SKM-1 (cell line): ENCODE data around the gene CSF2RB.

ENCODE experiments used
- DNase-seq: peaks from one replicate; lab custom pipeline; 2025; ENCODE audit not compliant: unreplicated experiment; lab: John Stamatoyannopoulos, UW

The CSF2RB gene

DNA sequence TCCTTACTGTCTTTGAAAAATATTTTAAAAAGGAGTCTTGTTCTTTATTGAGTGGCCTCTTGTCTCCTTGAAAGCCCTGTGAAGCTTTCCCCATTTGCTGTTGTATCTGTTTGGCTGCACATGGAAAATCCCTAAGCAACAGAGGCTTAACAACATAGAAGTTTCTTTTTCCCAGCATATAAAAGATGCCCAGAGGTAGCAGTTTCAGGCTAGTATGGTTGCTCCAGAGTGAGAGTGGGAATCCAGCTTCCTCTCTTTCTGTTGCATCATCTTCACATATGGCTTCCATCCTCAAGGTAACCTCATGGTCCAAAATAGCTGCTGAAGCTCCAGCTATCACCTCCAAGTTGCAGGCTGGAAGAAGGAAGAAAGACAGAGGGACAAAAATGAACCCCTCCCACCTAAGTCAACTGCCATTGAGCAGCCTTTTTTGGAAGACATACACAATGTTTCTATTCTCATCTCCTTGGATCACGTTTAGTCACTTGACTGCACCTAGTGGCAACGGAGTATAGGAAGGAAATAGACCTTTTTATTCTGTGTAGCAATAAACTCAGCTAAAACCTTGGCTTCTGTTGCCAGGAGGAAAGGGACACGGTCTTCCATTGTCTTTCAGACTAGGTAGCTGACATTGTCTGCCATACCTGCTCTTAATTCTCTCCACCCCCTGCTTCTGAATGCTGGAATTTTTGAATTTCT lies 5.3 kb downstream of the CSF2RB start:
- no peak for DNase-seq

GRCh38 chr22:36921309-36922104 lies 8.1 kb downstream of the CSF2RB start:
- peak; percentile 40 for DNase-seq

- DNase-seq: no peak
Measured at GRCh38 chr22:36922105-36922608, 8.7 kb downstream of the CSF2RB start.

GRCh38 chr22:36922711-36923110 lies 9.3 kb downstream of the CSF2RB start:
- DNase-seq: no peak

GRCh38 chr22:36923131-36923788 lies 9.8 kb downstream of the CSF2RB start:
- no peak for DNase-seq

DNA sequence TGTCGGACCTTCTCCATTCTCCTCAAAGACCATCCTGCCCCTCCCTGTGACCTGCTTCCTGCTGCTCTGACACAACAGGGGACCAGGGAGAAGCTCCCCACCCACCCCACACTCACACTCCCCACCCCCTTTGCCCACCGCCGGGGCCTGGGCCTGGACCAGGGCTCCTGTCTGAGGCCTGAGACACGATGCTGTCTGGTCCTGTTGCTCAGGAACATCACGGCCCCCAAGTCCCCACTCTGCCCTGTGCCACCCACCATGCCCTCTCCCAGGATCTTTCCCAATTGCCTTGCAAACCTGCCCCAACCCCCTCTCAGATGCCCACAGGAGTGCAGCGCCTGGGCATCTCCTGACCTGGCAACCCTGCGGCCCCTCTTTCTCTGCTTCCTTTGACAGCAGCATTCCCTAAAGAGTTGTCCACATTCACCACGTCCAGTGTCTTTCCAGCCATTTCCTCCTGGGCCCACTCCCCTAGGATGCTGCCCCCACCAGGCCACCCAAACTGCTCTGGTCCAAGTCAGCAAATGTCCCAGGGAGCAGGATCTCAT lies 10.8 kb downstream of the CSF2RB start:
- DNase-seq: no peak

DNA sequence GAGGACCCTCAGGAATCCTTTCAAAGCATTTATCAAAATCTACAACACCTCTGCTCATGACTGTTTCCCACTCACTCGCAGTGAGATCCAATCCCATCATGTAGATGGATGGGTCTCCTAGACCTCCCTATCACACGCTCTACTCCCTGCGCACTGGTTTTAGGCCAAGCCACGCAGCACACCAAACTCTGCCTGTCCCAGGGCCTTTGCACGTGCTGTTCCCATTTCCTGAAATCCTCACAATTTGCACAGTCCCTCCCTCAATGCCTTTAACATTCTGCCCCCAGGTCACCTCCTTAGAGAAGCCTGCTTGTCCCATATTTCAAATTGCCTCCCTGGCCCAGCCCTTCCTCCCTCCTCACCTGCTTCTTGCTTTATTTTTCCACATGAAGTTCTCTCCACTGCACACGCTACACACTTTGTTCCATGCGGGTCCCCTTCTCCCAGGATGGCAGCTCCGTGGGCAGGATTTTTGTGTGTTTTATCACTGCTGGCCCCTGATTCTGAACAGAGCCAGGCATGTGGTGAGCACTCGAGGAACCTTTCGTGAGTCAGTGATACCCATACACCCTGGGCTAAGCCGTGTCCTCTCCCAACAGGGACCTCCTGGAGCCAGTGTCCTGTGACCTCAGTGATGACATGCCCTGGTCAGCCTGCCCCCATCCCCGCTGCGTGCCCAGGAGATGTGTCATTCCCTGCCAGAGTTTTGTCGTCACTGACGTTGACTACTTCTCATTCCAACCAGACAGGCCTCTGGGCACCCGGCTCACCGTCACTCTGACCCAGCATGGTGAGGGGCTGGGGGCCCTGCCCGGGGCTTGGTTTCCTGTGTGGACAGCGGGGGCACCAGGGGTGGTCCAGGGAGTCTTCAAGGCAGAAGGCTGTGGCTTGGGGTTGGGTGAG lies 12.2 kb downstream of the CSF2RB start:
- DNase-seq: no peak

DNA sequence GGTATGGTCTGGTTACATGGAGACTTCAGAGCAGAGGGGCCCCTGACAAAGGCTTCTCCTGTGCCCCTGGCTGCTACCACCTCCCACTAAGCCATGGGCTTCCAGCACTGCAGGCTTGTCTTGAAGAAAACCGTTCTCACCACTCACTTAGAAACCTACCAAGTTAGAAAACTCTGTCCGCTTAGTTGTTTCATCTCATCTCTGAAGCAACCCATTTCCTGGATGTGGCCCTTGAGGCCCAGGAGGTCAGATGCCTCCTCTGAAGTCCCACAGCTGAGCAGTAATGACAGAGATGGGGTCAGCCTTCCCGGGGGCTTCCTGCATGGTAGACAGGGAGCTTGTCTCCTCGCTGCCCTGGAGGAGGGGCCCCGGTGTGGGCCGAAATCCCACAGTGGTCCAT lies 12.9 kb downstream of the CSF2RB start:
- no peak for DNase-seq

DNA sequence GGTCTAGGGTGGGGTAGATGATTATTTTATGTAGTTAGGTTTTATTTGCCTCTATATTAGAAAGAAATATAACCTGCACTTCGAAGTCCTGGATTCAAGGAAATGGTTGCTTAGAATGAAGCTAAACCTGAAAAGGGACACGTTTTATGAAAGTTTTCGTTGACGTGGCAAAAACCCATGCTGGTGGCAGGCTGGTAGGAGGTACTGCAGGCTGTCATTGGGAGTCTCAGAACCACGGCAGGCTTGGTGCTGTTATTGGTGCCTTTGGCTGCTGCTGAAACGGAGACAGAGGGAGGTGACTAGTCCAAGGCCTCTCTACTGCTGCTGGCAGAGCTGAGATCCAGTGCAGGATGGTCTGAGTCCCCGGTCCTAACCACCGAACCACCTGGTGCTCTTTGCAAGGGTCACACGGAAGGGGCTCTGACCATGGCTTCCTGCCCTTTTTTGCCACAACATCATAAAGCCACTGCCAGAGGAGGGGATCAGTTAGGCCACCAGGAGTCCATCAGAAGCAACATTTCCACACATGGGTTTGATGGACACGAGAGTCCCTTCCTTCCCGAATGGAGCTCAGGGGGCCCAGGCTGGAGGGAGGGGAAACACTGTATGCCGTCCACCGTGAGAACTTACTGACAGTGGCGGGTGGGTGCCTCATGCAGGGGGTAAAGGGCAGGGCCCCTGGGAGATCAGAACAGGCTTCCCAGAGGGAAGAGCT lies 13.4 kb downstream of the CSF2RB start:
- no peak for DNase-seq

- DNase-seq: no peak
Measured at GRCh38 chr22:36927671-36928070, 14.2 kb downstream of the CSF2RB start.

DNA sequence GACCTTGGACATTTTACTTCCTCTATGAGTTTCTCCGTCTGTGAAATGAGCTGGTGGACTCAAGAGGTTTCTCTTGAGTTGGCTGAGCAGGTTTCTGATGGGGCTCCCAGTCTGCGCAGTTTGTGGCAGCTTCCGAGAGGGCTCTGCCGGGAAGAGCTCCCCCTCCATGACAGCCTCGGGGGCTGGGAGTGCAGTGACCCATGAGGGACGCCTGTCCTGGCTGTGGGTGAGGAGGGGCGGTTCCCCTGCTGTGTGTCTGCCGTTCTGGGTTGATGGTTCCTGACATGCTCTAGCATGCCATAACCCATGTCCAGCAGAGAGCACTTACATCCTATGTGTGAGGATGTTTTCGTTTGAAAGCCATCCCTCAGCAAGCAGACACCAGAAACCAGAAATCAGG lies 14.8 kb downstream of the CSF2RB start:
- no peak for DNase-seq

DNA sequence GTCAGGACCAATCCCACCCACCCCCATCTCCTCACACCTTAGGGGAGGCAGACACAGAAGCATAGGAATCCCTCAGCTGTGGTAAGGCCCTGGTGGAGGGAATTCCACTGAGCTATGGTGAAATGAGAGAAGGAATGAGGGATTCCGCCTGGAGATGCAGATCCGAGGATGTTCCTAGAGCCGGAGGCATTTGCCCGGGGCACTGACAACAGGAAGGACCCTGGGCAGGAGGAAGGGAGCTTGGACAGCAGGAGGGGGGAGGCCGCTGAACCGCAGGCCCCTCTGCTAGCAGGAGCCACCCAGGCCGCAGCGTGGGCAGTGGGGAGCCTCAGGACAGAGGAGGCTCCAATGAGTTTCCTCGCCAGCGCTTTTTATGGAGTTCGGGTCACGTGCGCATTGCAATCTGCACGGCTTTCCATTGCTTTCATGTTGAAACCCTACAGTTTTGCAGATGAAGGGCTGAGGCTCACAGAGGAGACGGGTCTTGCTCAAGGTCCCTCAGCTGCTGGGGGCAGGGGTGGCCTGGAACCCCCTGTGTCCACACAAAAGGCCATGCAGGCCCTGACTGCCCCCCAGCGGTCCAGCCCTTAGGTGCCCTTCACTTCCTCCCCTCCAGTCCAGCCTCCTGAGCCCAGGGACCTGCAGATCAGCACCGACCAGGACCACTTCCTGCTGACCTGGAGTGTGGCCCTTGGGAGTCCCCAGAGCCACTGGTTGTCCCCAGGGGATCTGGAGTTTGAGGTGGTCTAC lies 15.5 kb downstream of the CSF2RB start:
- no peak for DNase-seq

DNA sequence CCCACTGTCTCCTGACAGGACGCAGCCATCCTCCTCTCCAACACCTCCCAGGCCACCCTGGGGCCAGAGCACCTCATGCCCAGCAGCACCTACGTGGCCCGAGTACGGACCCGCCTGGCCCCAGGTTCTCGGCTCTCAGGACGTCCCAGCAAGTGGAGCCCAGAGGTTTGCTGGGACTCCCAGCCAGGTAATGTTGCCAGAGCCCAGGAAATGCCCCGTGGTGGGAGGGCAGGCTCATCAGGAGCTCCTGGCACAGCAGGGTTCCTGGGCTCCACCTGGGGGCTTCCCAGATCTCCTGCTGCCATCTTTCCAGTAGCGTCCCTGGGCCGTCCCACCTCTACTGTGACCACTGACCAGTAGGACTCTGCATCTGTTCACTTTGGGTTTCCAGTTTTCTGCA lies 16.2 kb downstream of the CSF2RB start:
- DNase-seq: no peak

GRCh38 chr22:36930041-36930935 lies 16.9 kb downstream of the CSF2RB start:
- no peak for DNase-seq

DNA sequence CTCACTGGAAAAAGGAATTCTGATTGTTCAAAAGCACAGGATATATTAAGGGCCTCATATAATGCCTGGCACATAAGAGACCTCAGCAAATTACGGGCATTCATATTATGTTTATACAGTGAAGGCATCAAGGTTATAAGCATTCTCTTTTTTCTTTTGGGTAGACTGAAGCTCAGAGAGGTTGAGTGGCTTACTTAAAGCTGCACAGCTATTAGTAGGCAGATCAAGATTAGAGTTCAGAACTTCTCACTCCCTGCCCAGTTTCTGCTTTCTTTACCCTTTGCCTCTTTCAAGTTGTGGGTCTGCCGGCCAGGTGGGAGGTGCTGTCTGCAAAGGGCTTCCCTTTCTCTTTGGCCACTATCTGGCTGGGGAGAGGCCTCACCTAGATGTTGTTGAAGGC lies 18.0 kb downstream of the CSF2RB start:
- DNase-seq: no peak

- DNase-seq: no peak
Measured at GRCh38 chr22:36933629-36934417, 20.4 kb downstream of the CSF2RB start.
